KMS-11 (cell line): Measurements from ENCODE around the gene DBI.

Experiments used
- H2AFZ ChIP-seq: fragments of 200-600 bp; sonication (generic); 2 replicates; pipeline ENCODE4 v1.6.1; 2016; ENCODE audit warnings: antibody characterized with exemption, mixed run types, low read depth
- H3K27ac ChIP-seq: fragments of 200-600 bp; sonication (generic); 2 replicates; pipeline ENCODE4 v1.6.1; 2016; ENCODE audit warnings: mild to moderate bottlenecking, mixed run types
- H3K27me3 ChIP-seq: fragments of 200-600 bp; sonication (generic); 2 replicates; pipeline ENCODE4 v1.6.1; 2017; ENCODE audit warnings: mild to moderate bottlenecking, low read depth, mixed run types, moderate library complexity; ENCODE audit not compliant: insufficient read depth
- H3K36me3 ChIP-seq: fragments of 200-600 bp; sonication (generic); 2 replicates; pipeline ENCODE4 v1.6.1; 2017; ENCODE audit warnings: mild to moderate bottlenecking, mixed run types; ENCODE audit not compliant: insufficient read depth
- H3K4me1 ChIP-seq: fragments of 200-600 bp; sonication (generic); 2 replicates; pipeline ENCODE4 v1.6.1; 2016; ENCODE audit warnings: mild to moderate bottlenecking, low read depth, mixed run types; ENCODE audit not compliant: poor library complexity, severe bottlenecking
- H3K4me2 ChIP-seq: fragments of 200-600 bp; sonication (generic); 2 replicates; pipeline ENCODE4 v1.7.0; 2016; ENCODE audit warnings: mild to moderate bottlenecking, mixed run types
- H3K4me3 ChIP-seq: fragments of 200-600 bp; sonication (generic); IDR thresholded peaks from 2 replicates; pipeline ENCODE4 v1.6.1; 2017; ENCODE audit warnings: low read depth, low read length, mixed read lengths; ENCODE audit not compliant: insufficient read depth
- H3K79me2 ChIP-seq: fragments of 200-600 bp; sonication (generic); 2 replicates; pipeline ENCODE4 v1.6.1; 2016; ENCODE audit warnings: low read depth, mixed run types; ENCODE audit not compliant: insufficient read depth
- H3K9ac ChIP-seq: fragments of 200-600 bp; sonication (generic); 2 replicates; pipeline ENCODE4 v1.6.1; 2016; ENCODE audit warnings: mild to moderate bottlenecking, mixed run types
- H4K20me1 ChIP-seq: fragments of 200-600 bp; sonication (generic); 2 replicates; pipeline ENCODE4 v1.6.1; 2016; ENCODE audit warnings: mild to moderate bottlenecking, mixed run types; ENCODE audit not compliant: insufficient read depth
- TF ChIP-seq, protein P1 (sequence below): fragments of 200-600 bp; sonication (generic); conservative IDR thresholded peaks from 2 replicates; pipeline ENCODE4 v1.6.1; 2017; ENCODE audit warnings: low read depth, mild to moderate bottlenecking, antibody characterized with exemption, low read length, moderate library complexity, mixed read lengths

Gene DBI

DNA sequence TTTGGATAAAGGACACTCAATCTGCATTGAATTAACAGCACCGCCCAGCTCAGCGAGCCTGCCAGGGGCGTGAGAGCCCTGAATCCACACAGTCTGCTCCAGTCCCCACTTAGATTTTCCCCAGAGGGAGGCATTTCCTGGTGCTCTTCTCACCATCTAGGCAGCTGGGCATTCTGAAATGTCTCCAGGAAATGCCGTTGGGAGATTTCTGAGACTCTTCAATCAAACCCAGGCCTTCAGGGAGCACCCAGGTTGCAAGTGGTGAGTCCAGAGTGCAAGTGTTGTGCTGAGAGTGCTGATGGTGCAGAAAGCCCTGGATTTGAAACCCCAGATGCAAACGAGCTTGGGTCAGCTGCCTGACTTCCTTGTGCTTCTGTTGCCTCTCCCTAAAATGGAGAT, 41.4 kb downstream of the DBI start:
- Histone ChIP-seq H4K20me1 (no peaks in the 10 kb centered on the region), H2AFZ (peak overlapping the region; percentile 38; the same call in 1 of the 2 replicates), H3K27me3 (no peaks in the 10 kb centered on the region), H3K4me2 (0 out of 2 replicates have a peak overlapping the region, but pooled peaks have one; percentile 21), H3K4me3 (no peak overlapping the region), H3K36me3 (no peaks in the 10 kb centered on the region), H3K27ac (0 out of 2 replicates have a peak overlapping the region, but pooled peaks have one; percentile 15), H3K9ac (no peak overlapping the region), H3K79me2 (no peaks in the 10 kb centered on the region), H3K4me1 (peaks cover 8% of the 10 kb centered on the region)
- TF ChIP-seq, protein P1, sequence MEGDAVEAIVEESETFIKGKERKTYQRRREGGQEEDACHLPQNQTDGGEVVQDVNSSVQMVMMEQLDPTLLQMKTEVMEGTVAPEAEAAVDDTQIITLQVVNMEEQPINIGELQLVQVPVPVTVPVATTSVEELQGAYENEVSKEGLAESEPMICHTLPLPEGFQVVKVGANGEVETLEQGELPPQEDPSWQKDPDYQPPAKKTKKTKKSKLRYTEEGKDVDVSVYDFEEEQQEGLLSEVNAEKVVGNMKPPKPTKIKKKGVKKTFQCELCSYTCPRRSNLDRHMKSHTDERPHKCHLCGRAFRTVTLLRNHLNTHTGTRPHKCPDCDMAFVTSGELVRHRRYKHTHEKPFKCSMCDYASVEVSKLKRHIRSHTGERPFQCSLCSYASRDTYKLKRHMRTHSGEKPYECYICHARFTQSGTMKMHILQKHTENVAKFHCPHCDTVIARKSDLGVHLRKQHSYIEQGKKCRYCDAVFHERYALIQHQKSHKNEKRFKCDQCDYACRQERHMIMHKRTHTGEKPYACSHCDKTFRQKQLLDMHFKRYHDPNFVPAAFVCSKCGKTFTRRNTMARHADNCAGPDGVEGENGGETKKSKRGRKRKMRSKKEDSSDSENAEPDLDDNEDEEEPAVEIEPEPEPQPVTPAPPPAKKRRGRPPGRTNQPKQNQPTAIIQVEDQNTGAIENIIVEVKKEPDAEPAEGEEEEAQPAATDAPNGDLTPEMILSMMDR, result no peak

DNA sequence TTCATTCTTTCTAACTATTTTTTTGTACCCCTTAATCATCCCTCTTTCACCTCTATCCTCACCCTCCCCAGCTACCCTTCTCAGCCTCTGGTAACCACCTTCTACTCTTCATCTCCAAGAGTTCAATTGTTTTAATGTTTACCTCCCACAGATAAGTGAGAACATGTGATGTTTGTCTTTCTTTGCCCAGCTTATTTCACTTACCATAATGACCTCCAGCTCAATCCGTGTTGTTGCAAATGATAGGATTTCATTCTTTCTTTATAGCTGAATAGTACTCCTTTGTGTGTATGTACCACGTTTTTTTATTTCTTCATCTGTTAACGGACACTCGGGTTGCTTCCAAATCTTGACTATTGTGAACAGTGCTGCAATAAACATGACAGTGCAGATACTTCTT, 42.7 kb downstream of the DBI start:
- Histone ChIP-seq H3K4me3 (no peak overlapping the region), H4K20me1 (no peaks in the 10 kb centered on the region), H3K9ac (no peak overlapping the region), H3K79me2 (no peaks in the 10 kb centered on the region), H2AFZ (no peak overlapping the region), H3K36me3 (no peaks in the 10 kb centered on the region), H3K27me3 (no peaks in the 10 kb centered on the region), H3K4me2 (no peak overlapping the region), H3K27ac (no peak overlapping the region), H3K4me1 (peaks cover 8% of the 10 kb centered on the region)
- TF ChIP-seq, protein P1, result no peak

DNA sequence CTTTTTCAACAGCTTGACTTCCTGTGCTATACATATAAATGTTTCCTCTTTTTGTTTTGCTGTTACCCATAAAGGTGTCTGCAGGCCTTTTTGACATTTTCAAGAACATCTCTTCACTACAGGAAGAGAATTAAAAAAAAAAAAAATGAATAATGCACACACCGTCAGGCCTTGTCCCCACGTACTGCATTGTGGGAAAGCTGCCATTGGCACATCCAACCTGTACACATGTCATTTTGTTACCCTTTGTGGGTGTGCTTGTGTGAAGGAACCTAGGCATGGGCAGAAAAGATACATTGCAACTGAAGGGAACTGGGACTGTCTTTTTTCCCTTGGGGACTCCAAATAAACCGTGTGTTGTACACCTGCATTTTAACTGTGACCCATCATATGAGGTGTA, 48.1 kb downstream of the DBI start:
- H3K4me3 ChIP-seq, result no peak overlapping the region
- H3K4me2 ChIP-seq, result no peak overlapping the region

DNA sequence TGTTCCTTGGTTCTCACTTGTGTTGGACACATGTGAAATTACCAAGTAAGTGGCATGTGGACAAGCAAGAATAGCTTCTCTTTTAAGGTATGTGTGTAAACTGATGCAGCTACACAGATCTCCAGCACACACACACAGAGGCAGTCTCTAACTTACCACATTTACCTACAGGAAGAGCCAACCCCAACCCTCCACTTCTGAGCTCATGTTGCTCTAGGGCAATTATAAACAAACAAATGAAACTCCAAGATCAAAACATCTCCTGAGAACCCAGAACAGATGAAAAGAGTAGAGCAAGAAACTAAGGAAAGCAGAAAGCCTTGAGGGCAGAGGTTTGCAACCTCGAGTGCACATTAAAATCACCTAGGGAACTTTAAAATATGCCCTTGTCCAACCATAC, 48.9 kb downstream of the DBI start:
- TF ChIP-seq, protein P1, result no peak

More for the DNA sequence above, 48.1 kb downstream of the DBI start:
- H3K9ac ChIP-seq, result no peak overlapping the region
- no peaks in the 10 kb centered on the region for H4K20me1 ChIP-seq
- no peak overlapping the region for H3K27ac ChIP-seq
- no peaks in the 10 kb centered on the region for H3K4me1 ChIP-seq
- H3K79me2 ChIP-seq, result no peaks in the 10 kb centered on the region
- TF ChIP-seq, protein P1, result no peak
- no peaks in the 10 kb centered on the region for H3K36me3 ChIP-seq
- no peak overlapping the region for H2AFZ ChIP-seq
- no peaks in the 10 kb centered on the region for H3K27me3 ChIP-seq

More for the DNA sequence above, 48.9 kb downstream of the DBI start:
- no peaks in the 10 kb centered on the region for H3K4me1 ChIP-seq
- H3K4me2 ChIP-seq, result no peak overlapping the region
- H3K79me2 ChIP-seq, result no peaks in the 10 kb centered on the region
- H4K20me1 ChIP-seq, result no peaks in the 10 kb centered on the region
- no peak overlapping the region for H3K9ac ChIP-seq
- no peak overlapping the region for H2AFZ ChIP-seq
- no peak overlapping the region for H3K4me3 ChIP-seq
- no peaks in the 10 kb centered on the region for H3K36me3 ChIP-seq
- no peaks in the 10 kb centered on the region for H3K27me3 ChIP-seq
- no peak overlapping the region for H3K27ac ChIP-seq
